22Rv1 (cell line): Measurements from ENCODE around the gene GABPB2.

Source experiments
- CTCF ChIP-seq: fragments of 450-650 bp; IDR thresholded peaks from 2 replicates; pipeline ENCODE4 v1.5.1; 2017; ENCODE audit warnings: mild to moderate bottlenecking
- ZFX ChIP-seq: fragments of 450-650 bp; IDR thresholded peaks from 2 replicates; pipeline ENCODE4 v1.6.1; 2017; ENCODE audit warnings: antibody characterized with exemption, borderline replicate concordance

- TF ChIP-seq CTCF (no peak), ZFX (no peak)
Measured at GRCh38 chr1:151060007-151060656, 10.4 kb upstream of the GABPB2 start, which contains the start of gene MLLT11.
